ENCODE data around the gene BHLHA9. TPM values are rescaled to one million over a fixed set of nuclear protein-coding genes. Genes with fewer than 3 reads are reported as not detected.

The BHLHA9 gene
- total and polyA plus RNA-seq, 2 donors from 2014 or later, result not detected

- H3K36me3 ChIP-seq (ENCODE audit: control insufficient read depth in 2 of 3, insufficient read depth in 3 of 3, low read length in 3 of 3), result peaks cover 0 to 3% (median 0%) of the 10 kb centered on the region in 3 donors
- H3K9ac ChIP-seq (ENCODE audit: low read length in 3 of 3), result no peak overlapping the region
- H3K4me1 ChIP-seq (ENCODE audit: control insufficient read depth in 2 of 3, insufficient read depth in 2 of 3, low read depth in 1 of 3, low read length in 3 of 3), result peaks cover 0 to 5% (median 0%) of the 10 kb centered on the region in 3 donors
- peaks cover 0 to 5% (median 0%) of the 10 kb centered on the region in 3 donors for H3K9me3 ChIP-seq (ENCODE audit: control insufficient read depth in 2 of 3, insufficient read depth in 1 of 3, low read length in 3 of 3)
- DNase-seq, result no peak
- H3K27ac ChIP-seq (ENCODE audit: low read depth in 2 of 2, low read length in 2 of 2), result no peak overlapping the region
- no peak for TF ChIP-seq CTCF (IDR thresholded peaks at IDR 0.05; ENCODE audit: borderline replicate concordance, extremely low read depth, insufficient read depth)
- H3K27me3 ChIP-seq (ENCODE audit: control insufficient read depth, insufficient read depth, low read length), result peaks cover 10% of the 10 kb centered on the region
- intact Hi-C loops (cut with DNase I), result no loop called here
- no peak for FAIRE-seq
- H3K4me3 ChIP-seq (ENCODE audit: low read length in 3 of 3), result no peak overlapping the region
Observed at GRCh38 chr17:1223662-1224061, 46.6 kb upstream of the BHLHA9 start.

GRCh38 chr17:1224330-1224729 lies 45.9 kb upstream of the BHLHA9 start:
- no peak for TF ChIP-seq CTCF (IDR thresholded peaks at IDR 0.05; ENCODE audit: borderline replicate concordance, extremely low read depth, insufficient read depth)
- intact Hi-C loops (cut with DNase I), result no loop called here
- H3K9ac ChIP-seq (ENCODE audit: low read length in 3 of 3), result no peak overlapping the region

GRCh38 chr17:1226308-1226707 lies 43.9 kb upstream of the BHLHA9 start:
- Histone ChIP-seq H3K27me3 (ENCODE audit: control insufficient read depth, insufficient read depth, low read length) (peaks cover 14% of the 10 kb centered on the region), H3K4me3 (ENCODE audit: low read length in 3 of 3) (no peak overlapping the region), H3K9ac (ENCODE audit: low read length in 3 of 3) (no peak overlapping the region), H3K4me1 (ENCODE audit: control insufficient read depth in 2 of 3, insufficient read depth in 2 of 3, low read depth in 1 of 3, low read length in 3 of 3) (peaks cover 0 to 5% (median 0%) of the 10 kb centered on the region in 3 donors), H3K27ac (ENCODE audit: low read depth in 2 of 2, low read length in 2 of 2) (no peak overlapping the region), H3K9me3 (ENCODE audit: control insufficient read depth in 2 of 3, insufficient read depth in 1 of 3, low read length in 3 of 3) (peaks cover 0 to 1% (median 0%) of the 10 kb centered on the region in 3 donors), H3K36me3 (ENCODE audit: control insufficient read depth in 2 of 3, insufficient read depth in 3 of 3, low read length in 3 of 3) (peaks cover 0 to 3% (median 0%) of the 10 kb centered on the region in 3 donors)
- FAIRE-seq (no peak), DNase-seq (no peak)
- intact Hi-C loops (cut with DNase I), result no loop called here
- no peak for TF ChIP-seq CTCF (IDR thresholded peaks at IDR 0.05; ENCODE audit: borderline replicate concordance, extremely low read depth, insufficient read depth)

More at GRCh38 chr17:1224330-1224729, 45.9 kb upstream of the BHLHA9 start:
- Histone ChIP-seq H3K27me3 (ENCODE audit: control insufficient read depth, insufficient read depth, low read length) (peaks cover 10% of the 10 kb centered on the region), H3K4me1 (ENCODE audit: control insufficient read depth in 2 of 3, insufficient read depth in 2 of 3, low read depth in 1 of 3, low read length in 3 of 3) (peaks cover 0 to 5% (median 0%) of the 10 kb centered on the region in 3 donors), H3K4me3 (ENCODE audit: low read length in 3 of 3) (no peak overlapping the region), H3K27ac (ENCODE audit: low read depth in 2 of 2, low read length in 2 of 2) (no peak overlapping the region), H3K9me3 (ENCODE audit: control insufficient read depth in 2 of 3, insufficient read depth in 1 of 3, low read length in 3 of 3) (peaks cover 0 to 5% (median 0%) of the 10 kb centered on the region in 3 donors), H3K36me3 (ENCODE audit: control insufficient read depth in 2 of 3, insufficient read depth in 3 of 3, low read length in 3 of 3) (peaks cover 0 to 3% (median 0%) of the 10 kb centered on the region in 3 donors)
- FAIRE-seq (no peak), DNase-seq (no peak)

- Histone ChIP-seq H3K4me1 (ENCODE audit: control insufficient read depth in 2 of 3, insufficient read depth in 2 of 3, low read depth in 1 of 3, low read length in 3 of 3) (peaks cover 0 to 5% (median 0%) of the 10 kb centered on the region in 3 donors), H3K9ac (ENCODE audit: low read length in 3 of 3) (no peak overlapping the region), H3K27ac (ENCODE audit: low read depth in 2 of 2, low read length in 2 of 2) (no peak overlapping the region), H3K4me3 (ENCODE audit: low read length in 3 of 3) (peak overlapping the region in 1 of 3 donors; percentile 39), H3K27me3 (ENCODE audit: control insufficient read depth, insufficient read depth, low read length) (peaks cover 16% of the 10 kb centered on the region), H3K9me3 (ENCODE audit: control insufficient read depth in 2 of 3, insufficient read depth in 1 of 3, low read length in 3 of 3) (no peaks in the 10 kb centered on the region), H3K36me3 (ENCODE audit: control insufficient read depth in 2 of 3, insufficient read depth in 3 of 3, low read length in 3 of 3) (peaks cover 0 to 3% (median 0%) of the 10 kb centered on the region in 3 donors)
- FAIRE-seq (no peak), DNase-seq (no peak)
- no peak for TF ChIP-seq CTCF (IDR thresholded peaks at IDR 0.05; ENCODE audit: borderline replicate concordance, extremely low read depth, insufficient read depth)
- intact Hi-C loops (cut with DNase I), result no loop called here
Observed at GRCh38 chr17:1227365-1227764, 42.9 kb upstream of the BHLHA9 start.
